OCI-LY1 (cell line): ENCODE measurements around the gene FAM107B.
A peak's percentile ranks its signal among the peaks of the same experiment; 100 is the strongest.

Experiments used
- H2AFZ ChIP-seq: fragments of 200-600 bp; sonication (generic), shearing (Covaris generic); 2 replicates; pipeline ENCODE4 v1.6.0; 2014; ENCODE audit warnings: antibody characterized with exemption, mild to moderate bottlenecking, low read length
- H3F3A ChIP-seq: fragments of 200-600 bp; sonication (generic), shearing (Covaris generic); 2 replicates; pipeline ENCODE4 v1.6.0; 2014; ENCODE audit warnings: mild to moderate bottlenecking, antibody characterized with exemption, low read length, moderate library complexity; ENCODE audit not compliant: insufficient read depth
- H3K27ac ChIP-seq: fragments of 200-600 bp; sonication (generic); 2 replicates; pipeline ENCODE4 v1.5.1; 2014; ENCODE audit warnings: low read length, mixed run types, mild to moderate bottlenecking, low read depth; ENCODE audit not compliant: poor library complexity, severe bottlenecking
- H3K27me3 ChIP-seq: fragments of 200-600 bp; sonication (generic); 2 replicates; pipeline ENCODE4 v1.6.0; 2014; ENCODE audit warnings: antibody characterized with exemption, mild to moderate bottlenecking, low read length, moderate library complexity; ENCODE audit not compliant: insufficient read depth
- H3K36me3 ChIP-seq: fragments of 200-600 bp; sonication (generic); 2 replicates; pipeline ENCODE4 v1.6.1; 2014; ENCODE audit warnings: mild to moderate bottlenecking, antibody characterized with exemption, low read length, moderate library complexity, mixed read lengths; ENCODE audit not compliant: insufficient read depth
- H3K4me1 ChIP-seq: fragments of 200-600 bp; sonication (generic); 2 replicates; pipeline ENCODE4 v1.5.1; 2014; ENCODE audit warnings: mild to moderate bottlenecking, low read length, moderate library complexity; ENCODE audit not compliant: insufficient read depth, severe bottlenecking
- H3K4me2 ChIP-seq: fragments of 200-600 bp; sonication (generic), shearing (Covaris generic); 2 replicates; pipeline ENCODE4 v1.6.1; 2014; ENCODE audit warnings: low read length
- H3K4me3 ChIP-seq: fragments of 200-600 bp; sonication (generic); 2 replicates; pipeline ENCODE4 v1.5.1; 2014; ENCODE audit warnings: low read length, low read depth, mild to moderate bottlenecking, mixed read lengths; ENCODE audit not compliant: poor library complexity, severe bottlenecking
- H3K79me2 ChIP-seq: fragments of 200-600 bp; shearing (Covaris generic); 2 replicates; pipeline ENCODE4 v1.6.1; 2016; ENCODE audit warnings: mixed run types, low read length, mixed read lengths; ENCODE audit not compliant: insufficient read depth
- H3K9ac ChIP-seq: fragments of 200-600 bp; sonication (generic), shearing (Covaris generic); 2 replicates; pipeline ENCODE4 v1.6.1; 2014; ENCODE audit warnings: mild to moderate bottlenecking, low read length, mixed read lengths
- H3K9me2 ChIP-seq: fragments of 200-600 bp; sonication (generic), shearing (Covaris generic); 2 replicates; pipeline ENCODE4 v1.6.1; 2014; ENCODE audit warnings: low read depth, mild to moderate bottlenecking, low read length, mixed read lengths
- H3K9me3 ChIP-seq: fragments of 200-600 bp; shearing (Covaris generic); 2 replicates; pipeline ENCODE4 v1.6.1; 2014; ENCODE audit warnings: low read length, mixed read lengths
- H4K20me1 ChIP-seq: fragments of 200-600 bp; sonication (generic), shearing (Covaris generic); 2 replicates; pipeline ENCODE4 v1.6.0; 2016; ENCODE audit warnings: mild to moderate bottlenecking, low read length; ENCODE audit not compliant: insufficient read depth
- EZH2 ChIP-seq: fragments of 200-600 bp; sonication (generic), shearing (Covaris generic); IDR thresholded peaks from 2 replicates; pipeline ENCODE4 v1.8.0; 2017; ENCODE audit warnings: borderline replicate concordance, mixed run types, mild to moderate bottlenecking, antibody characterized with exemption, low read length, moderate library complexity, mixed read lengths
- TF ChIP-seq, protein P1 (sequence below): fragments of 200-600 bp; sonication (generic), shearing (Covaris generic); IDR thresholded peaks from 2 replicates; pipeline ENCODE4 v1.5.1; 2017; ENCODE audit warnings: mild to moderate bottlenecking, antibody characterized with exemption, low read length, moderate library complexity, mixed read lengths

Gene FAM107B

GRCh38 chr10:14656052-14656730 lies 118.5 kb downstream of the FAM107B start:
- Histone ChIP-seq H2AFZ (no peak overlapping the region), H3K9me3 (no peaks in the 10 kb centered on the region), H3K4me3 (no peak overlapping the region), H3K27ac (peak overlapping the region; percentile 98), H3K4me1 (peaks cover 94% of the 10 kb centered on the region), H3K9ac (peak overlapping the region; percentile 45), H3K36me3 (no peaks in the 10 kb centered on the region), H3K27me3 (no peaks in the 10 kb centered on the region), H3K79me2 (no peaks in the 10 kb centered on the region), H3K4me2 (peak overlapping the region; percentile 40), H3K9me2 (no peaks in the 10 kb centered on the region), H3F3A (0 out of 2 replicates have a peak, but pooled peaks cover 10% of the 10 kb centered on the region), H4K20me1 (no peaks in the 10 kb centered on the region)
- TF ChIP-seq, protein P1, sequence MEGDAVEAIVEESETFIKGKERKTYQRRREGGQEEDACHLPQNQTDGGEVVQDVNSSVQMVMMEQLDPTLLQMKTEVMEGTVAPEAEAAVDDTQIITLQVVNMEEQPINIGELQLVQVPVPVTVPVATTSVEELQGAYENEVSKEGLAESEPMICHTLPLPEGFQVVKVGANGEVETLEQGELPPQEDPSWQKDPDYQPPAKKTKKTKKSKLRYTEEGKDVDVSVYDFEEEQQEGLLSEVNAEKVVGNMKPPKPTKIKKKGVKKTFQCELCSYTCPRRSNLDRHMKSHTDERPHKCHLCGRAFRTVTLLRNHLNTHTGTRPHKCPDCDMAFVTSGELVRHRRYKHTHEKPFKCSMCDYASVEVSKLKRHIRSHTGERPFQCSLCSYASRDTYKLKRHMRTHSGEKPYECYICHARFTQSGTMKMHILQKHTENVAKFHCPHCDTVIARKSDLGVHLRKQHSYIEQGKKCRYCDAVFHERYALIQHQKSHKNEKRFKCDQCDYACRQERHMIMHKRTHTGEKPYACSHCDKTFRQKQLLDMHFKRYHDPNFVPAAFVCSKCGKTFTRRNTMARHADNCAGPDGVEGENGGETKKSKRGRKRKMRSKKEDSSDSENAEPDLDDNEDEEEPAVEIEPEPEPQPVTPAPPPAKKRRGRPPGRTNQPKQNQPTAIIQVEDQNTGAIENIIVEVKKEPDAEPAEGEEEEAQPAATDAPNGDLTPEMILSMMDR: no peak; the same call in 1 of the 2 replicates
- TF ChIP-seq EZH2: no peak

DNA sequence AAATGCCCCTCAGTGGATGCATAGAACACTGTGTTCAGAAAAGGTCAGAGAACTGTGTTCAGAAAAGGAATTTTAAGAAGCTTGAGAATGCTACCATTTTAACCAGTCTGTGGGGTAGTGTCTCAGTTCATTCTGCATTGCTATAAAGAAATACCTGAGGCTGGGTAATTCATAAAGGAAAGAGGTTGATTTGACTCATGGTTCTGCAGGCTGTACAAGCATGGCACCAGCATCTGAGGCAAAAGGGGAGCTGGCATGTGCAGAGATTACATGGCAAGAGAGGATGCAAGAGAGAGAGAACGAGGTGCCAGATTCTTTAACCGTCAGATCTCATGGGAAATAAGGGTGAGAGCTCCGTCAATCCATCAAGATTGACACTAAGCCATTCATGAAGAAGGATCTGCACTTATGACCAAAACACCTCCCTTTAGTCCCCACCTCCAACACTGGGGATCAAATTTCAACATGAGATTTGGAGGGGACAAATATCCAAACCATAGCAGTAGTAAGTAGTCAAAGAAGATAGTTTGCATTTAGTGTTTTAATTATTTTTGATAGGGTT lies 119.8 kb downstream of the FAM107B start:
- no peaks in the 10 kb centered on the region for H4K20me1 ChIP-seq
- H3K9ac ChIP-seq: peak overlapping the region; percentile 45
- no peaks in the 10 kb centered on the region for H3K36me3 ChIP-seq
- 0 out of 2 replicates have a peak, but pooled peaks cover 2% of the 10 kb centered on the region for H3F3A ChIP-seq
- H3K4me2 ChIP-seq: peak overlapping the region; percentile 63
- H3K27ac ChIP-seq: peak overlapping the region; percentile 98
- peaks cover 84% of the 10 kb centered on the region for H3K4me1 ChIP-seq
- H3K4me3 ChIP-seq: peak overlapping the region; percentile 20
- no peaks in the 10 kb centered on the region for H3K27me3 ChIP-seq
- H3K79me2 ChIP-seq: no peaks in the 10 kb centered on the region
- H3K9me3 ChIP-seq: no peaks in the 10 kb centered on the region
- no peaks in the 10 kb centered on the region for H3K9me2 ChIP-seq
- TF ChIP-seq, protein P1: no peak
- no peak for TF ChIP-seq EZH2
- no peak overlapping the region for H2AFZ ChIP-seq

GRCh38 chr10:14653271-14654161 lies 121.2 kb downstream of the FAM107B start:
- Histone ChIP-seq H2AFZ (no peak overlapping the region), H3K27me3 (no peaks in the 10 kb centered on the region)

More at GRCh38 chr10:14653271-14654161, 121.2 kb downstream of the FAM107B start:
- Histone ChIP-seq H3K9me2 (no peaks in the 10 kb centered on the region), H3K9ac (peak overlapping the region; percentile 35), H3K4me3 (peak overlapping the region; percentile 20), H3K4me1 (peaks cover 84% of the 10 kb centered on the region), H3K36me3 (no peaks in the 10 kb centered on the region), H3K79me2 (no peaks in the 10 kb centered on the region), H3K27ac (peak overlapping the region; percentile 98), H3K4me2 (peak overlapping the region; percentile 63), H4K20me1 (no peaks in the 10 kb centered on the region), H3F3A (peaks cover 4% of the 10 kb centered on the region), H3K9me3 (no peaks in the 10 kb centered on the region)
- TF ChIP-seq, protein P1: no peak
- TF ChIP-seq EZH2: no peak
